Activated T-cell treated with anti-CD3 and anti-CD28 coated beads for 1 hour (primary cell): Measurements from ENCODE around the gene EMP3.

ENCODE experiments used
- DNase-seq: peaks from one replicate; pipeline ENCODE4 v3.0.0-alpha.2; 2020; ENCODE audit warnings: low read depth

Gene EMP3

GRCh38 chr19:48379058-48379457, 53.7 kb downstream of the EMP3 start:
- DNase-seq: no peak
